ENCODE results near the gene HS6ST1.

HS6ST1 gene

DNA sequence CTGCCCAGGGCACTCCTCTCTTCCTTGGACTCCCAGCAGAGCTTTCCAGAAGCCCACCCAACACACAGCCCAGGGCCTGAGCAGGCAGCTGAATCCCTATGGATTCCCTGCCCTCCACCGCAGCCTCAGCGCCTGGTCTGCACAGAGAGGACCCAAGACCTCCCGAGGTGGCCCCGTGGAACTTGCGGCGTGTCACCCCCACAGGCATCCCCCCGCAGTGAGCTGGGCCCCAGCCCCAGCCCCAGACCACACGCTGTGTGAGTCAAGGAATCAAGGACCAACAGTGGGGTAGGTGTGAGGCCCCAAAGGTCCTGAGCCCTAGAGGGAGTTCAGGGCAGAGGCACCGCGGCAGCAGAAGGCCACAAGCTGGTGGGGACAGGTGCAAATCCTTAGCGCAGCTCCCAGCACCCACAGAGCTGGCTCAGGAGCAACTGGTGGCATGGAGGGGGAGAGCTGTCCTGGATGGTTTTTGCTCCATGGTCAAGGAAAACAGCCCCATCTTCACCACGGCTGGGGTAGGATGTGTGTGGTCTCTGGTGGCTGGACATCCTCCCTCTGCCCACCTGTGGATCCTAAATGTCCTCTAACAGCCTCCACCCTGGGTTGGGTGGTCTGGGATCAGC lies 8.5 kb downstream of the HS6ST1 start:
- no peak for DNase-seq (ENCODE audit: low read depth in 2 of 2)

DNA sequence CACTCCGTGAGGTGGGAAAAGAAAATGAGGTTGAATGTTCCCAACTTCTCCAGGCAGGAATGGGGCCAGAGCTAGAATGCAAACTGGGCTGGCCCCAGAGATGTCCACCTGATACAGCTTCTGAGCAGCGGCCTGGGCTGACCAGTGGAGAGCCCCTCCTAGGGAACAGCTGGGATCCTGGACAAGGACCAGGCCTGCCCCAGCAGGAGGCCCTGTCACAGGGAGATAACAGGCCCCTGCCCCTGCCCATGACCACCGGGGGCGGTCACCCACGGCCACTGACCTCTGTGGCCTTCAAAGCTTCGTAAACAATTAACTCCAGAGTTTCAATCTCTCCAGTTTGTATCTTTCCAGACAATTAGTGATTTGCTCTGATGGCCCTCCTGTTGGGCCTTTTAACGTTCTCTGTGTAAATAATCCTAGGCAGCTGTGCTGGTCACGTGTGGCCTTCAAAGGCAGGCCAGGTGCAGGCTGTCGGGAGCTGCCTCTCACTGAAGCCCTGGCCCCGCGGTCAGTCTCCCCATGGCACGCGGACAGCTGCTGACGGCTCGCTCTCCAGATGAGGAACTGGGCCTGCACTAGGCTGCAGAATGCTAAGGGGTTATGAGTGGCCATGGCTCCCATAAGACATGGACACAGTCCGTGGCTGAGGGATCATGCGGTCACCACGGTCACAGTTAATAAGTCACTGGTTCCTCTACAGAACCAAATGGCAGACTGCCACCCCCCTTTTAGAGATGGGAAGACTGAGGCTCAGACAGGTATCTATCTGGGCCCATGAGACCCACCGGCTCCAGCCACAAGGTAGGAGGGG lies 9.2 kb downstream of the HS6ST1 start:
- no peak for DNase-seq (ENCODE audit: low read depth in 2 of 2)

DNA sequence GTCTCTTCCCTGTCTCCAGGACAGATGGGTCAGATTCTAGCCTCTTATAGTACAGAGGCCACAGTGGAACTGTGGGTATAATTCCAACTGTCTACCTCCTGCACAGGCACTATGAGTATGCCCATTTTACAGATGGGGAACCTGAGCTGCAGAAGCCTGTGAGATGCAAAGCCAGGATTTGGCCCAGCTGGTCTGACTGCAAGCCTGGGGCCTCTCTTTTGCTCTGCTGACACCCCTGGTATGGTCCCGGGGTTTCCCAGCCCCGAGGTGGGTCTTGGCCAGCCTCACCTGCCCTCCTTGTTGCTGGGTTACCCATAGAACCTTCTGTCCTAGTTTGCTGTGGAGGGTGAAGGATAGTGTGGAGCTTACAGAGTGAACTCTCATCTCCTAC lies 9.8 kb downstream of the HS6ST1 start:
- no peak for DNase-seq (ENCODE audit: low read depth in 2 of 2)

DNA sequence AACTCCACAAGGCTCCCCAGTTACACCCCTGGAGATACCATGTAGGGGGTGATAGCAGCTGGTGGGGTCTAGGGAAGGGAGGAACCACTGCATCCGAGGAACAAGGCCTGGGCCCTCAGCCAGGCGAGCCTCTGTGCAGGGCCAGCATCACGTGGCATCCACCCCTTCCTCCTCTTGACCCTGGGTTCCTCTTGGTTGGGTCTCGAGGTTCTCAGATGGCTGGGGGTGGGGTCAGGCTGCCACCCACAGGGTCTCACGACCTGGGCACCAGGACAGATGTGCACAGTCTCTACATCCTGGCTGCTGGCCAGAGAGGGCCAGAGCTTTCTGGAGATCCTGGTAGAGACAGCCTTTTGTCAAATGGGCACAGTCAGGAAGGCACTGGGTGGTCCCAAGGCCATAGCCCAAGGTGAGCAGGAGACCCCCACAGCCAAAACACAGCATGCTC lies 10.4 kb downstream of the HS6ST1 start:
- DNase-seq (ENCODE audit: low read depth in 2 of 2), result no peak

DNA sequence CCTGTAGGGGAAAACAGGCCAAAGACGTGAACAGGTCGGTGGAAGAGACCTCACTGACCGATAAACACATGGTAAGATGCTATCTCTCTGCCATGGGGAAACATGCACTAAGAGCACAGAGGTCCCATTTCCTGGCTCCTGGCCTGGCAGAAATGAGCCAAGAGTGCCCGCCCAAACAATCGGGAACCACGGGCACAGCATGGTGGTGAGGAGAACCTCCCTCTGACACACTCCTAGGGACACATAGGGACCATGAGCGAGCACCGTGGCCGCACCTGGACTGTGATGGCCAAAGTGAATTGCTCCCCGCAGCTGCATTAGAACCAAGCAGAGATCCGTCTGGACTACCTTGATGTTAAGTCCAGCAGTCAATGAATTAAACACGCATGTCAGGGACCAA lies 11.1 kb downstream of the HS6ST1 start:
- DNase-seq (ENCODE audit: low read depth in 2 of 2), result no peak

DNA sequence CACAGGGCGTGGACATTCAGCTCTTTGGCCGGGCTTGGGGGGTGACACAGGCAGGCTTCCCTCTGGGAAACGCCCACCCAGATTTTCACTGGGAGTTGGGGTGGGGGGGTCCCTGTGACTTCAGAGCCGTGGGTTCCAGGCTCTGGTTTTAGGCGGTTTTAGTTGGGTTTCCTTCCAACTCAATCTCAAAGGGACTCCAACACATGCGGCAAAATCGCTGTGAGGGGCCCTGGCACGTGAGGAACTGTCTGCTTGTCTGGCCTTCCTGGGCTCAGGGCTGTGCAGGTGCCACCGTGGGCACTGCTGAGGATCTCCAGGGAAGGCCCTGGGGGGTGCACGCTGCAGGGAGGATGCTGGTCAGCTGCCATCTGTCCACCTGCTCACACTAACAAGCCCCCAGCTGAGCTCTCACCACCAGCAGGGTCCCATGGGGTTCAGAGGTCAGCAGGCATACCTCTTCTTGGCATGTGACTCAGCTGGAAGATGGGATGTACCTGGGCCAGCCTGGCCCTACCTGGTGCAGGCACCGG lies 11.7 kb downstream of the HS6ST1 start:
- DNase-seq (ENCODE audit: low read depth in 2 of 2), result no peak

DNA sequence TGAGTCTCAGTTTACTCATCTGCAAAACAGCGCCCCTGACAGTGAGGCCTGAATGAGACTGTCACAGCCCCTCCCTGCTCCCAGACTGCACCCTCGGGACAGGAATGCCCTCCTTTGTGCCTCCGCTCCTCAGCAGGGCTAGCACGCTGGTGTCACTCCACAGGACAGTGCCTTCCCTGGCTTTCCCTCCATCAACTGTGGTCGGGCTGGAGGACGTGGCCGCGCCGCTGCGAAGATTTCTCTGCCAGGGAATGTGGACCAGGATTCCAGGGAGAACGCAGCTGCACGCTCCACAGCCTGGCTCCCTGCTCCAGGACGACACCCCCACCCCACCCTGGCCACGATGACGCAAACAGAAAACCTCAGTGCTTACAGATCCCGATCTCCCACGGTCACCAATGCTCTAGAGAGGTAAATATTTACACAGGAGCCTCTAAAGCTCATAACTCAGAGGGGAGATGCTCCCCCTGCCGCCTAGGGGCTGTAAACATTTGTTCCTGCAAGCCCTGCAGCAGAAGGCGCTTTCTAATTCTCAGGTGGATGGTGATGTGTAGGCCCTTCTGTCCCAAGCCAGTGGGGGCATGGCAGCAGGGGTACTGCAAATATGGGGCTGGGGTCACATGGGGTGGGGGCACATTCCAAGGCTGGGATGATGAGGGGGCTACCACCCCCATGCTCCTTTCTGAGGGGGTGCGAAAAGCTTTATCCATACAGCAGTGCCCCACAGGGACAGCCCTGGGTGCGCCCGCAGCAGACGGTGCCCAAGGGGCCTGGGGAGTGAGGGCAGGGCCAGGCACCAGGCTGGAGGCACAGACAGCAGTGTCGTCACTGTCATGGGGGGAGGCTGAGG lies 12.4 kb downstream of the HS6ST1 start:
- no peak for DNase-seq (ENCODE audit: low read depth in 2 of 2)

DNA sequence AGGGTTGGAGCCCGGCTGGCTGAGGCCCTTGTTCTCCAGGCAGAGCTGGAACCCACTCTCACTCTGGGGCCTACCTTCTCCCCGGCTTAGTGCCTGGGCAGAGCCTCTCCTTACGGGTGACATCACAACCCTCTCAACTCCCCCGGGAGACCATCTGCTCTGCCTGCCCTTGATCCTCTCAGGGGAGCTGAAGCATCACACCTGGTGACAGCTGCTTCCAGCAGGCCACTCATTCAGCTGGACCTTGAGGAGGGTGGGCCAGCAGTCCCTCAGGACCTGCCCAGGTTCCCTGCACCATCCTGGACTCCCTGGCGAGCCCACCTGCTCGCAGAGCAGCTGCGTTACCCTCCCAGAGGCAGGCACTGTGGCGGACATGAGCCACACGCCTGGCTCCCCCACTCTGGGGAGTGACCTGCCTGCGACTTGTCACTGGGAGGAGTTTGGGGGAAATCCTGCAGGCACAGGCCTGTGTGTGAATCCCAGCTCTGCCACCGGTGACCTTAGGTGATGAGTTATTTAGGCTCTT lies 13.1 kb downstream of the HS6ST1 start:
- DNase-seq (ENCODE audit: low read depth in 2 of 2), result no peak

DNA sequence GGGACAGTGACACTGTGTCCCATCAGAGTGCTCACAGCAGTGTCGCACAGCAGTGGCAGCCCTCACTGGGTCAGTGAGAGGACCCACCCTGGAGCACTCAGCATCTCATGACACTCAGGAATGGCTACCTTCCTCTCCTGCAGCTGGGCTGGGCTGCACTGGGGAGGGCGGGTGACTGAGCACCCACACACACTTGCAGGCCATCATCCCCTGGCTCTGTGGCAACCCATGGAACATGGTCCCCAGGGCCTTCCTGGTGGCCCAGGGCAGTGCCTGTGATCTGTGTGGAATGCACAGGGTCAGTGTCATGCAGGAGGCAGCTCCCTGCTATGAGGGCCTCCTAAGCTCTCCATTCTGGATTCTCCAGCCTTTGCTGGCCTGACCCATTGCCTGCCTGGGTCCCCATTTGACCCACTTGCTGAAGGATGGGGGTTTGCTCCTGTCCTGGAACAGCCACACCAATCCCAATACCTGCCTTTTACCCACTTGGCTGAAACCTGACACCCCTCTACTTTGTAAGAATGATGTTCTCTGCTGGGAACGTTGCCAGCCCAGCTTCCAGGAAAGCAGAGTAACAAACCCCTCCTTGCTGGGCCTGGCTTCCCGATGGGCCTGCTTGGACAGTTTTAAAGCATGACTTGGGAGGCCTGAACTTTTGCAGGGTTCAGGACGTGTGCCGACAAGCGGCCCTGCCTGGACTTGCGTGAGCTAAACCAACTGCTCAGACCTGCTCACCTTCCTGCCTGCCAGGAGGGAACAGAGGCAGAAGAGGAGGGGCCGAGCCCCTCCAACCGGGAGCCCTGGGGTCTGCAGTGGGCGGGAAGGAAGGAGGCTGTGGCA lies 13.7 kb downstream of the HS6ST1 start:
- DNase-seq (ENCODE audit: low read depth in 2 of 2), result no peak

DNA sequence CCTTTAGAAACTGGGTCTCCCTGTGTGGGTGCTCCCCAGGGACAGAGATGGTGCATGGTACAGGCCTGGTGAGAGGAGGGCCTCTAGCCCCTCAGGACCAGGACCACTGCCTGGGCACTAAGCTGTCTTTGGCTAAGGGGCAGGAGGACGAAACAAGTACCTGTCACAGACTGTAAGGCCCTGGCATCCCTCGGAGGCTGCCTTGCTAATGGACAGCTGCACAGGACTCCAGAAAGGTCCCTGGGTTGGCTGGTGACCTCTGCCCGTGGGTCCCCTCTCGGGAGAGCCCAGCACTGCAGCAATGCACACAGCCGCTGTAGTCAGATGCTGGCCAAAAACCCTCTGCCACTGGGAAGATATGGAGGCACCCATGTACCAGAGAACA lies 14.3 kb downstream of the HS6ST1 start:
- no peak for DNase-seq (ENCODE audit: low read depth in 2 of 2)

DNA sequence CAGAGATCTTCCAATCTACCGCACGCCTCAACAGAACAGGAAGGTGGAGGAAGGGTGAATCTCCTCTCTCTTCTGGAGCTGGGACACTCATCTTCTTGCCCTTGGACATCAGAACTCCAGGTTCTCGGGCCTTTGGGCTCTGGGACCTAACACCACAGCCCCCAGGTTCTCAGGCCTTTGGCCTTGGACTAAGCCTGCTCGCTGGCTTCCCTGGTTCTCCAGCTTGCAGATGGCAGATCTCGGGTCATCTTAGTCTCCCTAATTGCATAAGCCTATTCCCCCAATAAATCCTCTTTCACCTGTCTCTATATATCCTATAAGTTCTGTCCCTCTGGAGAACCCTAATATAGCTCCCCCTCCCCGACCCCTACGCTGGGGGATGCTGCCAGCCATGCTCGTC lies 14.8 kb downstream of the HS6ST1 start:
- DNase-seq (ENCODE audit: low read depth in 2 of 2), result no peak

DNA sequence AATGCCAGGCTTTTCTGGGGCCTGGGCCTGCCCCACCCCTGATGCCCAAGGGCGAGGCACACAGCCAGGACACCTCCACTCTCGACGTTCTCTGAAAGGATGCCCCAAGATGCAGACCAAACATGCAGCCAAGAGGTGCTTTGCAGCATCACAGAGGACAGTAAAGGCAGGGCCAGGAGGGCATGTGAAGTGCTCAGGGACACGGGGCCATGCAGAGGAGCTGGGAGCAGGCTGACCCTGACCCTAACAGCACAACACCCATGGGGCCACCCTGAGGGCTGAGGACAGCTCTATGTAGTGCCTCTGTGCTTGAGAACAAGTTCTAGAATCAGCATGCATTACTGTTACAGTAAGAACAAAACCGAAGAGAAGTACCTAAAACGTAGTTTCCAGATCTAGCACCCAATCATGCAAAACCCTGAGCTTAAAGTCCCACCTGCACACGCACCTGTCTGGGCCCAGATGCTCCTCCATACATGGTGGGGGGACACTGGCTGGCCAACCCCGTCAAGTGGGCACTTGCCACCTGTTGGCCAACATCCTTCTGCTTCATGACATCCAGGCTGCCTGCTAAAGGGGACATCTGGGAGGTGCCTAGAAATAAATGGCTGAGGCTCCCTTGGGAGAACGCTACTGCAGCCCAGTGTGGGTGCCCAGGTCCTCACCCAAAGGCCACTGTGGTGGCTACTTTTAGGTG lies 15.4 kb downstream of the HS6ST1 start:
- DNase-seq (ENCODE audit: low read depth in 2 of 2), result no peak

DNA sequence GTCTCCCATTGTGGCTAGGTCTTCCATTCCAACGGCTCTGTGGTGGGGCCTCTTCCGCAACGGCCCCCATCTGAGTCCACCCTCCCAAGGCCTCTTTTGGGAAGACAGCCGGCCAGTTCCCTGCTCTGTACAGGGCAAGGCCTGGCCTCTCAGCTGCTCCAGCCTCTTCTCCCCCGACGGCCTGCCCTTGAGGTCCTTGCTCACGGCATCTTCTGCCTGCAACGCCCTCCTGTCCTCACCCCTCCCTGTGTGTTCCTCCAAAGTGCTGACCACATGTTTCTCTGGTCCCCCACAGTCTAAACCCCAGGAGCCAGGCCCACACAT lies 16.0 kb downstream of the HS6ST1 start:
- DNase-seq (ENCODE audit: low read depth in 2 of 2), result no peak

DNA sequence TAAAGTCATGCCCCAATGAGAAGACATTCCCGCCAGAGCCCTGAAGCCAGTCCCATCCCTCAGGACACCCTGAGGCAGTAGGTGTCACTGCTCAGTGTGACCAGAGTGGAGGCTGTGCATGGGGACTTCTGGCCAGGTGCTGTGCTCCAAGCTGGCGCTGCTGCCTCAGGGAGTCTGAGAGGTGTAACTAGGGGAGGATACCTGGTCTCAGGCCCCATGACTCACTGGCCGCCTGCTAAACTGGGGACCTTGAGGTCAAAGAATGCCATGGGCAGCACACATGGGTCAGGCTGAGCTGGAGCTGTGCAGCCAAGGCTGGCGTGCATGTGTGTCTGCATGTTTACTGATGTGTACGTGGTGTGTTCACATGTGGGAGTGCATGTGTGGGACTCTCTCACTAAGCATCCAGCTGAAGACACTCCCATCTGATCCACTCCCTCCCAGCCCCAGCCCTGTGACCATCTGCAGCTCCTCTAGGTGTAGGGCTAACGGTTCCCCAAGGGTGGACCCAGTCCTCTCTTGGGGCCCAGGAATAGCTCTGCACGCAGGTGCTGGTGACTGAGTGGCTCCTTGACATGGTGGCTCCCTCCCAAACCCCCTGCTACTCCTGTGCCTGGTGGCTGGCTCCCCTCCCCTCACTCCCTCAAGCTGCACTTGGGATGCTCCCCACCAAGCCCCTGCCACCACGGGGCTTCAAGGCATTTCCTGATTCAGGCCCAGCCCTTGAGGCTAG lies 16.5 kb downstream of the HS6ST1 start:
- no peak for DNase-seq (ENCODE audit: low read depth in 2 of 2)

DNA sequence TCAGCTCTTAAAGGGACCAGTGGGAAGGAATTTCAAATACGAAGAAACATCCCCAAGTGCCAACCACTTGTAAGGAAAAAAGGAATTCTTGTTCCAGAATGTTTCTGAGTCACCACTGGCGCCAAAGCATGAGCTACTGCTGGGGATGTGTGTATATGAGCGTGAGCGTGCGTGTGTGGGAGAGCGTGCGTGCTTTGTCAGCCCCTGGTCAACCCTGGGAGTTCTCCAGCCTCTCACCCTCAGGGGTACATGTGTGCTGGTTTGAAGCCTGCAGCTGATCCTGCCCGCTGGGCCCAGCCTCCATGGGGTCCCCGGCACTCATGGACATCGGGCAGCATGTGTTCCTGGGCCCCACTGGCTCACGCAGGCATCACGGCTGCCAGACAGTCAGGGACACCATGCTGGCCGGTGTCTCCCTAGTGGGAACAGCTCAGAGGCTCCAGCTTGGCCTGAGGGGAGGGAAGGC lies 17.1 kb downstream of the HS6ST1 start:
- no peak for DNase-seq (ENCODE audit: low read depth in 2 of 2)

DNA sequence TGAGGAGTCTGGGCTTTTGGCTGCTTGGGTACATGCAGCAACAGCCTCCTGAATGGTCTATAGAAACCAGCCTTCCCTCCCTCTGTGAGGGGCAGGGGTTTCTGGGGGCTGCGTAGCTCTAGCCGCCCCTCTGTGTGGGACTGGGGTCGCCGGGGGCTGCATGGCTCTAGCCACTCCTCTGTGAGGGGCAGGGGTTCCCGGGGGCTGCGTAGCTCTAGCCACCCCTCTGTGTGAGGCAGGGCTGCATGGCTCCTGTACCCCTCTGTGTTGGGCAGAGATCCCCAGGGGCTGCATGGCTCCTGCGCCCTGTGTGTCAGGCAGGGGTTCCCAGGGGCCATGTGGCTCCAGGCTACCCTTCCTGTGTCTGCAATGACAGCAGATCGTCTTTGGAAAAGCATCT lies 17.6 kb downstream of the HS6ST1 start:
- DNase-seq (ENCODE audit: low read depth in 2 of 2), result no peak

DNA sequence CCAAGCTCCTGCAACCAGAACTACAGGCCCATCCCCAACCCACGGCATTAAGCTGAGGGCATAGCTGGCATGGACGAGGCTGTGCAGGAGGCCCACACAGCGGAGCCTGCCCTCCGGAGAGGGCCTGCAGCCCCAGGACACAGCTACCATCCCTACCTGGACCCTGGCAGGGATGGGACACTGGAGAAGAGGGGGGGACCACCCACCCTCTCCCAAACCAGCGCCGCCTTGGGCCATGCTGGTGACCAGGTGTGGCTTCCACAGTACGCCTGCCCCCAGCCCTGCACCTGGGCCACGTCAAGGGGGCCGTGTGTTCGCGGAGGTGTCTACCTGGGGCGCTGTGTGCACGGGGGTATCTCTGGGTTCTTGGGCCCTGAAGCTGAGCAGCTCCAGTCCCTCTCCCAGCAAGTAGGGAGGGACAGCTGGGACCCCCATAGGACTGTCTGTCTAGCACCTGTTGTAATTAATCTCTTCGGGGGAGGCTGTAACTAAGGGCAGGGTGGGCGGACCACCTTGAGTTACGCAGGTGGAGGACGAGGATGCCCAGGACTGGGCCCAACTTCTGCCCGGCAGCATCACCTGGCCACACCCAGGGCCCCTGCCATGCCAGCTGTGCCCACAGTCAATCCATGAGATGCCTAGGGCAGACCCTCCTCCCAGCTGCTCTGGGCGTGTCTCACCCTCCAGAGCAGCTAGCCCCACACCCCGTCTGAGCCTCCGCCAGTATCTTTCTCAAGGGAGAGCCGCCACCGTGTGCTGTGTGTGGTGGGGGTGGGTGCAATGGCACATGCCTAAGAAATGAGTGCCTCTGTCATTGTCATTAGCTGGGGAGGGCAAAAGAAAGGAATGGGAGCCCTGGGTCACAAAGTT lies 18.3 kb downstream of the HS6ST1 start:
- DNase-seq (ENCODE audit: low read depth in 2 of 2), result no peak

DNA sequence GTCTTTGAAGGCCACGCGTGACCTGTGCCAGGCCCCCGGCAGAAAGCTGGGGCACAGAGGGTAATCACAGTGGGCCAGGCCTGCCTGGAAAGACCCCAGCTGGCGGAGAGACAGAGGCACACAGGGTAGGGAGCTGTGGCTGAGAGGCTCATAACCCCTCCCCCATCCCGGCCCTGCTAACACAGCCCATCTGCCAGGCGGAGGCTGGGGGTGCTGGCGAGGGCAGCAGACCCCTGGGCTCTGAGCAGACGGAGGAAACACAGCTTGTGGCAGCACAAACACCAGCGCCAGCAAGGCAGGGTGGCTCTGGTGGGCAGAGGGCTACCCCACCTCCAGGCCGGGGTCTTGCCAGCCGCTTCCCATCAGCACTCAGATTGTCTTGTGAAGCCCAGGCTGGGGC lies 19.0 kb downstream of the HS6ST1 start:
- no peak for DNase-seq (ENCODE audit: low read depth in 2 of 2)

Measured in stimulated activated CD4-positive, alpha-beta T cell treated with anti-CD3 and anti-CD28 coated beads, Interleukin-12 subunit alpha, Interleukin-12 subunit beta, amount 100 ng/mL, for 24 hours (primary cell).